GM23338 (cell line): Measurements from ENCODE around the gene USP20.

Experiments
- EZH2 ChIP-seq: fragments of 200-600 bp; sonication (generic); IDR thresholded peaks from one replicate; pipeline ENCODE4 v1.8.0; 2017; ENCODE audit warnings: antibody characterized with exemption, mild to moderate bottlenecking, low read depth; ENCODE audit not compliant: unreplicated experiment
- TF ChIP-seq, protein P1 (sequence below), 2 experiments: fragments of 200-600 bp in 1 of 2; sonication (generic) in 1 of 2; conservative IDR thresholded peaks; 2 replicates each; pipeline versions ENCODE4 v1.5.1 to v1.6.1; 2016 to 2017; ENCODE audit warnings: antibody characterized with exemption in 2 of 2, low read depth in 2 of 2, mild to moderate bottlenecking in 2 of 2, moderate library complexity in 1 of 2

DNA sequence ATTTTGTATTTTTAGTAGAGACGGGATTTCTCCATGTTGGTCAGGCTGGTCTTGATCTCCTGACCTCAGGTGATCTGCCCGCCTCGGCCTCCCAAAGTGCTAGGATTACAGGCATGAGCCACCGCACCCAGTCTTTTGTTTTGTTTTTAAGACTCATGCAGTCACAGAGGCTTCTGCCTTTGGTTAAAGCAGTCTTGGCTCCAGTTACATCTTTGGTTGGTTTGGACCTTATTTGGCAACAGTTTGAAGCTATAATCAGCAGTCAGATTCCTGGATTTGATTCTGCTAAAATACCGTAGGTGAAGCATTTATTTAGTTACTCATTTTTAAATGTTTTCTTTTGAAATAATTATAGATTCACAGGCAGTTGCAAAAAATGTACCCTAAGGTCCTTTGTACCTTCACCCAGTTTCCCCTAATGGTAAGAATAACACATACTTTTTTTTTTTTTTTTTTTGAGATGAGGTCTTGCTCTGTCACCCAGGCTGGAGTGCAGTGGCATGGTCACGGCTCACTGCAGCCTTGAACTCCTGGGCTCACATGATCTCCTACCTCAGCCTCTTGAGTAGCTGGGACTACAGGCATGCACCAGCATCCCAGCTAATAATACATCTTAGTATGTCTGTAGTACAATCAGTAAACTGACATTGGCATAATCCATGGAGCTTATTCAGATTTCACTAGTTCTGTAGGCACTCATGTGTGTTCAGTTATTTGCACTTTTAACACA is 15.7 kb downstream of the USP20 start:
- no peak for TF ChIP-seq EZH2
- TF ChIP-seq, protein P1, sequence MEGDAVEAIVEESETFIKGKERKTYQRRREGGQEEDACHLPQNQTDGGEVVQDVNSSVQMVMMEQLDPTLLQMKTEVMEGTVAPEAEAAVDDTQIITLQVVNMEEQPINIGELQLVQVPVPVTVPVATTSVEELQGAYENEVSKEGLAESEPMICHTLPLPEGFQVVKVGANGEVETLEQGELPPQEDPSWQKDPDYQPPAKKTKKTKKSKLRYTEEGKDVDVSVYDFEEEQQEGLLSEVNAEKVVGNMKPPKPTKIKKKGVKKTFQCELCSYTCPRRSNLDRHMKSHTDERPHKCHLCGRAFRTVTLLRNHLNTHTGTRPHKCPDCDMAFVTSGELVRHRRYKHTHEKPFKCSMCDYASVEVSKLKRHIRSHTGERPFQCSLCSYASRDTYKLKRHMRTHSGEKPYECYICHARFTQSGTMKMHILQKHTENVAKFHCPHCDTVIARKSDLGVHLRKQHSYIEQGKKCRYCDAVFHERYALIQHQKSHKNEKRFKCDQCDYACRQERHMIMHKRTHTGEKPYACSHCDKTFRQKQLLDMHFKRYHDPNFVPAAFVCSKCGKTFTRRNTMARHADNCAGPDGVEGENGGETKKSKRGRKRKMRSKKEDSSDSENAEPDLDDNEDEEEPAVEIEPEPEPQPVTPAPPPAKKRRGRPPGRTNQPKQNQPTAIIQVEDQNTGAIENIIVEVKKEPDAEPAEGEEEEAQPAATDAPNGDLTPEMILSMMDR (conservative IDR thresholded peaks at IDR 0.05; ENCODE audit: low read depth in 2 of 2) = no peak
